Chondrocyte (in vitro differentiated cells): Measurements from ENCODE around the gene SUMF1. TPM values are rescaled to one million over a fixed set of nuclear protein-coding genes. Genes with fewer than 3 reads are reported as not detected.

Source experiments
- DNase-seq: peaks from one replicate; pipeline ENCODE4 v3.0.0; 2021; ENCODE audit warnings: mixed read lengths, low spot score
- H3K27ac Mint-ChIP-seq: one replicate; pipeline ENCODE4 v1.8.0; 2021; ENCODE audit warnings: mild to moderate bottlenecking, moderate library complexity, mixed read lengths; ENCODE audit not compliant: unreplicated experiment
- H3K27me3 Mint-ChIP-seq: 2 replicates; pipeline ENCODE4 v1.8.0; 2021; ENCODE audit warnings: low read depth, mixed read lengths
- H3K36me3 Mint-ChIP-seq: 2 replicates; pipeline ENCODE4 v1.8.0; 2021; ENCODE audit warnings: low read depth, mixed read lengths
- H3K4me1 Mint-ChIP-seq: 2 replicates; pipeline ENCODE4 v1.8.0; 2021; ENCODE audit warnings: low read depth, mild to moderate bottlenecking, mixed read lengths
- H3K4me3 Mint-ChIP-seq: one replicate; pipeline ENCODE4 v1.8.0; 2021; ENCODE audit warnings: mild to moderate bottlenecking, moderate library complexity, mixed read lengths; ENCODE audit not compliant: unreplicated experiment
- H3K9me3 Mint-ChIP-seq: 2 replicates; pipeline ENCODE4 v1.8.0; 2021; ENCODE audit warnings: low read depth, mixed read lengths
- CTCF ChIP-seq: fragments of 200-600 bp; sonication (generic); IDR thresholded peaks from 2 replicates; pipeline ENCODE4 v1.5.0; 2021; ENCODE audit warnings: antibody characterized with exemption, mild to moderate bottlenecking, moderate library complexity
- long read RNA-seq: library from polyadenylated mRNA; stranded (forward); transcript quantifications from one replicate; pipeline ENCODE4 v2.0.0, GENCODE V29; 2021
- total RNA-seq: library from RNA; stranded (reverse); gene quantifications from 3 replicates; pipeline ENCODE4 v1.2.1, GENCODE V29; 2021

Gene SUMF1
- total RNA-seq, result 33.0 to 48.5 TPM (median 33.6 TPM) in 3 replicates
- long read RNA-seq, transcript SUMF1-201 (9 exons, 2,159 nt), result major isoform, 109 of 137 reads
- long read RNA-seq, transcript SUMF1-202 (8 exons, 1,447 nt), result minor isoform, 5 of 137 reads
- long read RNA-seq, transcript SUMF1-203 (8 exons, 1,128 nt), result minor isoform, 5 of 137 reads
- long read RNA-seq, partial matches to known transcripts, result 3 of 137 reads
- long read RNA-seq, other reads (novel, unspliced or antisense), result 15 of 137 reads

- no peak for TF ChIP-seq CTCF
- no peaks in the 10 kb centered on the region for H3K36me3 Mint-ChIP-seq
- H3K27me3 Mint-ChIP-seq, result peaks cover 6% of the 10 kb centered on the region
- DNase-seq, result peak; percentile 93
- peak within 1 kb of the TSS; percentile 93 for H3K4me3 Mint-ChIP-seq
- H3K9me3 Mint-ChIP-seq, result no peaks in the 10 kb centered on the region
- H3K27ac Mint-ChIP-seq, result peak within 1 kb of the TSS; percentile 89
- H3K4me1 Mint-ChIP-seq, result peaks cover 20% of the 10 kb centered on the region
Measured at GRCh38 chr3:4466741-4467521, at the start of gene SUMF1. TSS of gene SUMF1 (minus strand) at chr3:4467269. CDS start at chr3:4467245, 24 bp downstream.

- no peak for TF ChIP-seq CTCF
- Mint-ChIP-seq H3K4me3 (no peak overlapping the region), H3K36me3 (peaks cover 8% of the 10 kb centered on the region), H3K27ac (no peak overlapping the region), H3K4me1 (peaks cover 6% of the 10 kb centered on the region), H3K27me3 (no peaks in the 10 kb centered on the region), H3K9me3 (no peaks in the 10 kb centered on the region)
- DNase-seq, result no peak
Measured at GRCh38 chr3:4515916-4516579, 49.0 kb upstream of the SUMF1 start.

- H3K36me3 Mint-ChIP-seq, result peaks cover 8% of the 10 kb centered on the region
- DNase-seq, result no peak
- no peak overlapping the region for H3K27ac Mint-ChIP-seq
- no peak overlapping the region for H3K4me3 Mint-ChIP-seq
- no peaks in the 10 kb centered on the region for H3K9me3 Mint-ChIP-seq
- H3K27me3 Mint-ChIP-seq, result no peaks in the 10 kb centered on the region
- peaks cover 6% of the 10 kb centered on the region for H3K4me1 Mint-ChIP-seq
- no peak for TF ChIP-seq CTCF
Measured at GRCh38 chr3:4514916-4515315, 47.8 kb upstream of the SUMF1 start.

GRCh38 chr3:4514321-4514720 is 47.3 kb upstream of the SUMF1 start:
- H3K27me3 Mint-ChIP-seq, result no peaks in the 10 kb centered on the region
- no peak for TF ChIP-seq CTCF
- peaks cover 6% of the 10 kb centered on the region for H3K4me1 Mint-ChIP-seq

GRCh38 chr3:4512895-4513616 is 46.0 kb upstream of the SUMF1 start:
- H3K4me1 Mint-ChIP-seq, result peaks cover 11% of the 10 kb centered on the region
- DNase-seq, result no peak

More at GRCh38 chr3:4514321-4514720, 47.3 kb upstream of the SUMF1 start:
- Mint-ChIP-seq H3K36me3 (peaks cover 3% of the 10 kb centered on the region), H3K4me3 (no peak overlapping the region), H3K9me3 (no peaks in the 10 kb centered on the region), H3K27ac (no peak overlapping the region)
- DNase-seq, result no peak

More at GRCh38 chr3:4512895-4513616, 46.0 kb upstream of the SUMF1 start:
- Mint-ChIP-seq H3K36me3 (peaks cover 3% of the 10 kb centered on the region), H3K4me3 (no peak overlapping the region), H3K27me3 (no peaks in the 10 kb centered on the region), H3K27ac (no peak overlapping the region), H3K9me3 (no peaks in the 10 kb centered on the region)
- no peak for TF ChIP-seq CTCF
